ENCODE measurements around the gene SNAP47.
A peak's percentile ranks its signal among the peaks of the same experiment; 100 is the strongest.

The SNAP47 gene

DNA sequence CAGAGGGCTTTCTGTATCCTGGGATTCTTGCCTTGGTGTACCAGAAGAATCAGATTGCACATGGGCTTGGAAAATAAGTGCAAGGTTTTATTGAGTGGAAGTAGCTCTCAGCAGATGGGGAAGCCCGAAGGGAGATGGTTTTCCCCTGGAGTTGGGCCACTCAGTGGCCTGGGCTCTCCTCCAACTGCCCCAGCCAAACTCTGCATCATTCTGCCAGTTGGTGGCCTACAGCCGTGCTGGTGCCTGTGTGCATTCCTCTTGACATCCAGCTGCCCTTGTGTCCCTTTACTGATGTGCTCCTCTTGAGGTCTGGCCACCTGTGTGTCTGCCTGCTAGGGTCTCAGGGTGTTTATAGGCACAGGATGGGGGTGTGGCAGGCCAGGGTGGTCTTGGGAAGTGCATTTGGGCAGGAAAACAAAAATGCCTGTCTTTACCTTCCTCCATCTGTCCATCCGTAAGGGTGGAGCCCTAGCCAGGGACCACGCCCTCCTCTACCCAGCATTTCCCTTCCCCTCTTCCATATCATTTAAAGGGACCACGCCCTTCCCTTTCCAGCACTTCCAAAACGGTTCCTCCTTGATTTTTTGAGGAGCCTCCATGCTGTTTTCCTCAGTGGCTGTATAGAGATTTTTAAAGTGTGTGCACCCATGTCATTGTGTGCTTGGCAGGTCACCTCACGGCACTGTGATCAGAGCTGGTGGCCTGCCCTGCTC is 18.9 kb downstream of the SNAP47 start:
- peak; percentile 84 to 86 for DNase-seq

DNA sequence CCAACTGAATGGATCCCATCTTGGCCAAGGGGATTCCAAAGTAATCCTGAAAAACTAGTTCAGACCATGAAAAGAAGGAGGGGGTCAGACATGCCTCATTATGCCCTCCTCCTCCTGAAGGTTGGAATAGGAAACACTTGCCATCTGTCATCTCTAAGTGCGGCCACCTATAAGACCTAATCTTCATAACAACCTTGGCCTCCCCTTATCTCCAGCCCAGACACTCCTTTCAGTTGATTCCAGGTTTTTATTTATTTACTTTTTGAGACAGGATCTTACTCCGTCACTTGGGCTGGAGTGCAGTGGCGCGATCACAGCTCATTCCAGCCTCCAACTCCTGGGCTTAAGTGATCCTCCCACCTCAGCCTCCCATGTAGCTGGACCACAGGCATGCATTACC is 19.7 kb downstream of the SNAP47 start:
- DNase-seq = no peak

DNA sequence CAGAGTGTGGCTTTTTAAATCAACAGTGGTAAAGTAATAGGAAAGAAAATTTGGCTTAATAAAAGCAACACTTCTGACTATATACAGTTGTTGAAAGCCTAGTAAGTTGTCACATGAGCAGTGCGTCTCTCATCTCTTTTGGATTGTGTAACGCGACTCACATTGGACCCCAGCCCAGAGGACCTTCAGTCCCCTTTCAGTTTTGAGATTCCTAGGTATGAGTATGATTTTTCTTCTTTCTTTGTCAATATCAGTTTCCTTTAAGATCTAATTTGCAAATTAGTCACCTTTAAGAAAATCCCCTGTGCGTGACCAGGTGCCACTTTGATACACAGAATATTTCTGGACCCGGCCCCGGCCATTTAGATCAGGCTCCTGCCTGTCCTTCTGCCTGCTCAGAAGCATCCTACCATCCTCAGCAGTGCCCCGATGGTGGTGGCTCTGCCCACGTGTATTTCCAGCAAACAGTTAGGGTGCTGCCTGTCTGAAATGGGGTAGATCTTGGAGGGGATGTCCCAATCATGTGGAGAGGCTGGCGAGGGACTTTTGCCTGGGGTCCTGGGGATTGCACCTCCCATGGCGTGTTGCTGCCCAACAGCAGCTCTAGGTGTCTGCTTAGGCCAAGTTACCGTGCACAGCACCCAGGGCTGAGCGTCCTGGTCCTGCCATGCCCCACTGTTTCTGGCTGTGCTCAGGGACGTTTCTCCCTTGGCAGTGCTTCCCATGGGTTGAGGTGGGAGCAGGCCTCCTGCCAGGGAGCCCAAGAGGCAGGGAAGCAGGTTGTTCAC is 21.1 kb downstream of the SNAP47 start:
- no peak for DNase-seq

DNA sequence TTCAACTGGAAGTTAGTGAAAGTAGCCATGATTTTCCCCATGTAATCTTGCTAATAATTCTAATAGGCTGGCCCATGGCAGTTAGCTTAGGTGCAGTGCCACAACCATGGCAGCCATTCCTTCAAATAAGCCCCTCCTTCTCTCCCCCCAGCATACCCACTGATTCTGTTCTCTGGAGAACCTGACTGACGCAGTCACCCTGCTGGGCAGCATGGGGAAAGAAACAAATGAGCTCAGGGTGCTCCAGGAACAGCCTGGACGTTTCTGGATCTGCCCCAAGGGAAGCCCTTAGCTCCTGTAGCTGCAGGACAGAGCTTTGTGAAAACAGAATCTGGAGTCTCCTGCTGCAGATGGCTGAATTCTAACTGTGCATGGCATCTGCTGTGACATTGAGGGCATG is 22.5 kb downstream of the SNAP47 start:
- no peak for DNase-seq

DNA sequence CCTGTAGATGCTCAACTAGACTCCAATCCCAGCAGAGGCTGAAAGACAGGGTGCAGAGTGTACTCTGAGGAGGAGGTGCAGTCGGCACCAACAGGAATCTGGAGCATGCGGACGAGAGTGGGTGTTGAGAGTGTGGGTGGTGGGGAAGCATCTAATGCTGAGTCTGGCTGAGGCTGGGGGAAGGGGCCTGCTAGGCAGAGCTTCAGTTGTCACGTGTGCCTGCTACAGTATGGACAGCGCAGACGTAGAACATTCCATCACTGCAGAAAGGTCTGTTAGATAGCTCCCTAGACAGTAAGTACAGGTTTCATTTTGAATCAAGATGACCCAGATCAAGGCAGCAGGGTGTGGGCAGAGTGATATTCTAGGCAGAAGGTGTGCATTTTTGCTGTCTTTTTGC is 23.1 kb downstream of the SNAP47 start:
- no peak for DNase-seq

DNA sequence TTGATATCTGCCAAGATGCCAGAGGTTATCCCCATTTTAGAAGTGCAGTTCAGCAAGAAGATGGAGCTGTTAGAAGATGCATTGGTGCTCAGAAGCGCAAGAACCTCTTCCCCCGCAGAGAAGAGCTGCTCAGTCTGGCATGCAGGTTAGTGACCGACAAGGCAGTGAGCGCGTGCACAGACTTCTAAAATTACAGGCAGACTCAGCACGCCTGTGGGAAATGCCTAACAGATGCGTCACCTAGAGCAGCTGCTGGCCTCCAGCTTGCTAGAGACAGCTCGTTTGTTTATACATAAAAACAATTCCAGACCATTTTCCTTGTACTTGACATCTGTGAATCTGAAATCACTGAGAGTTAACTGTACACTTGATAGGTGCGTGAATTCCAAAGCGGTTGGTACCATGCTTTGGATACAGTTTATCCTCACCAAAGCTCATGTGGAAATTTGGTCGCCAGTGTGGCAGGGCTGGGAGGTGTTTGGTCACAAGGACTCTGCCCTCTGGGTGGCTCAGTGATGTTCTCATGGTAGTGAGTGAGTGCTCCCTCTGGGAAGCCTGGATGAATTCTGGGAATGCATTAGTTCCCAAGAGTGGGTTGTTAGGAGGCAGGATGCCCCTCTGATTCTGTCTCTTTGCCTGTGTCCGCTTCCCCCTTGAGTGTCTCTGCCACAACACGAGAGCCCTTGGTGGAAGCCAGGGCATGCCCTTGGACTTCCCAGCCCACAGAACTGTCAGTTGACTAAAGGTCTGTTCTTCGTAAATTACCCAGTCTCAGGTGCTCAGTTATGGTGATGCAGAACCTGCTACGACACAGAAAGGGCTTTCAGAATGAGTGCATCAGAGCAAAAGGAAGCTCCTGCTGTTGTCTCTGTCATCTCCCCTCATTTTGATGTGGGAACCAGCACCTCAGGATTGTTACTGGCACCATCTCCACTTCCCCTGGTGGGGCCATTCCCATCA is 24.4 kb downstream of the SNAP47 start:
- no peak for DNase-seq

DNA sequence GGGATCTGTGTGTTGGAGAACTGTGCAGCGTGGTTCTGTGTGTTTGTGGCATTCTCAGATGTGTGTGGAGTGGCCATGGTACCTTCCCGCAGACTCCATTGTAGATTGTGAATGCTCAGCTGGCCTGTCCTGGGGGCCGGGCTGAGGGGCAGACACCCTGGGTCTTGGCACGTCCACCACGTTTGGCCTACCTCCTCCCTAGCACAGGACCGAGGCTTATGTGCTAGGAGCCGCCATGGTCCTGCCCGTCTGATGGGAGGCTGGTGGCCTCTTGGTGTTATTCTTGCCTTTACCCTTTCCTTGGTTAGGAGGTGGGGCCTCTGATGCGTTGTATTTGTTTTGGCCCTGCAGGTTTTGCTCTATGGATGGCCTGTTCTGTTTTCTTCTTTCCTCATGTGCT is 25.1 kb downstream of the SNAP47 start:
- no peak for DNase-seq

DNA sequence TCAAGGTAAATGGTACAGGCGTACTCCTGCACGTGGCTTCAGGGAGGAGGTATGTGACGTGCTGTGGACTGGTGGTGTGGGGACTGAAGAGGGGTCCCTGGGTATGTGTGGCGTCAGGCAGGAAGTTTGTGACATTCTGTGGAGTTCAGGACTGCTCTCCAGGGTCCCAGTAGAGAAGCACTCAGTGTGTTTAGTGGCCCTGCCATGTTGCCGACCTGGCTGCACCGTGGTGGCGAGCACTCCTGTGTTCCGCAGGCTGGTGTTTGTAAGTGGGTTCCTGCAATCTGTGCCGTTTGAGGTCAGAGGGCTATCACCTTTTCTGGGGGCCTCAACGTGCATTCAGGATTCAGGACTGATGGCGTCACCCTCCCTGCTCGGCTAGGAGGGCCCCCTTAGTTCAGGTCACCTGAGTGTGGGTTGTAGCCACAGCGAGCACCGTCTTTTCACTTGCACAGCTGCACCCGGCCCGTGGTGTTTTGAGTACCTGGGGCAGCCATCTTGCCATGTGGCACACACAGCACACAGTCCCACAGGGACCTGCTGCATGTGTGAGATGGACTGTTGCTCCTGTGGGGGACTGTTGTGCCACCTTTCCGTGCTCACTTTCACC is 26.5 kb downstream of the SNAP47 start:
- no peak for DNase-seq

DNA sequence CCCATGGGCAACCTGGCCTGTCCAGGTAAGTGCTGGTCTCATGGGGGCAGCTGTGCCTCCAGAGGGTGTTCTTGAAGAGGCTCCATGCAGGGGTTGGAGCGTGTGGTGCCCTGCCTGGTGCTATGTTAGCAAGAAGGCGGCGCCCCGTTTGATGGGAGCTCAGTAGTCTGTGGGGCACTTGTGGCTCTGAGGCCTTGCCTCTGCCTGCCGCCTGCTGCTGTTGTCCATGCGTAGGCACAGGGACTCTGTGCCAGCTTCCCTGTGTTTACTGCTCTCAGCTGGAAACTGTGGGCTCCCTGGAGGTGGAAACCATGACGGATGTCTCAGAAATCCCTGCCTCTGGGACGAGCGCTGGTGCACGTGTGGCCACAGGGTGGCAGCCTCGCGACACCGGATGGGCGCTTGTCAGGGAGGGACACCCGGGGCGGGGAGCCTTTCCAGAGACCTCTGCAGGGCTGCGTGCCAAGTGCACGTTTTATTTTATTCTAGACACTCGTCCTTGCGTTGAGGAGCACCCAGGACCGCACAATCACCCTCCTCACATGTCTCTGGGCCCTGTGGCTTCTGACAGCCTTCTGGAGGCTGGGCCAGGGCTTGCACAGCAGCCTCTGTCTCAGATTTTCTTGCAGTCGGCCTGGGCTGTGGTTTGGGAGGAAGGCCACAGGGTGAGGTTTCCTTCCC is 27.1 kb downstream of the SNAP47 start:
- DNase-seq = peak; percentile 8 to 77

DNA sequence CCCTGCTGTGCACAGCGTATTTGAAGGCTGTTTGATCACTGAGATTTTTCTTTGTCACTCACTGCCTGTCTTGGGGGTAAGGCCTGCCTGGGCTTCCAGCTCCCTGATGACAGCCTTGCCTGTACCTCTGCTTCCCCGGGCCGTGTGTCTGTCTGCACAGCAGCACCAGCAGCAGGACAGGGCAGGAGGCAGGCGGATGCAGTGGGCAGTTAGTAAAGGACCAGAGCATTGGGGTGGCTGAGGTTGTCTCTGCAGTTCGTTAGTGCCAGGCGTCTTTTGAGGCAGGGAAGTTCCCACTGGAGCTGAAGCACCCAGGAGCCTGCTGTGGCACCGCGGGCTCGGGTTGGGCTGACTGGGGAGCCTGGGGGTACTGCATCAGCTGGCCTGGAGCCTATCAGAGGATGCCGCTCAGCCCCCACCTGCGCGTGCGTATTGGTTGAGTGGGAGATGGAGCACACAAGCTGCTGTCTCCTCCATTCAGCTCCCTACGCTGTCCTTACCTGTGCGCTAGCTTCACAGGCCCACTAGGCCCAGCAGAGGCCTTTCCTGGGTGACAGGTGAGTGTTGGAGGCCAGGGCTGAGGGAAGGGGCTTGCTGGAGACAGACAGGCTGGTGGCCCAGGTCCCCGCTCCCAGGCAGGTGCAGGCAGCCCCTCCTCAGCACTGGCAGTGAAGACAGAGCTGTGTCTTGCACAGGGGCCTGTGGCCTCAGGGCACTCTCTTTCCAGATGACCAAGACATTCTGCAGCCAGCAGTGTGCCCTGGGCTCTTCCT is 28.2 kb downstream of the SNAP47 start:
- no peak for DNase-seq

DNA sequence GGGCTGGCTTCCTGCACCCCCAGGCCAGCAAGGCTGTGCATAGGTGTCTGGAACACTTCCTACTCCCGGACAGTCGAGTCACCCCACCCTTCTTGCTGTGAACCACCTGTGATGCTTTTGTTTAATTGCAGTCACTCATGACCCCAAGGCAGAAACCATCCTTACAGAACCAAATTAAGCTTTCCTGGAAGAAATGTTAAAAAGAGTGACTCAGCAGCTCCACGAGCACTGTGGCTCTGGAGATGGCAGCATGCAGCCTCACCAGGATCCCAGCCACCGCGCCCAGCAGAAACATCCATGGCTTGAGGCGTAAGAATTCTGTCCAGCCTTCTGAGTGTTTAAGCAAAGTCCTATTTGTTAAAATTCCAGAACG is 28.8 kb downstream of the SNAP47 start:
- DNase-seq = no peak

DNA sequence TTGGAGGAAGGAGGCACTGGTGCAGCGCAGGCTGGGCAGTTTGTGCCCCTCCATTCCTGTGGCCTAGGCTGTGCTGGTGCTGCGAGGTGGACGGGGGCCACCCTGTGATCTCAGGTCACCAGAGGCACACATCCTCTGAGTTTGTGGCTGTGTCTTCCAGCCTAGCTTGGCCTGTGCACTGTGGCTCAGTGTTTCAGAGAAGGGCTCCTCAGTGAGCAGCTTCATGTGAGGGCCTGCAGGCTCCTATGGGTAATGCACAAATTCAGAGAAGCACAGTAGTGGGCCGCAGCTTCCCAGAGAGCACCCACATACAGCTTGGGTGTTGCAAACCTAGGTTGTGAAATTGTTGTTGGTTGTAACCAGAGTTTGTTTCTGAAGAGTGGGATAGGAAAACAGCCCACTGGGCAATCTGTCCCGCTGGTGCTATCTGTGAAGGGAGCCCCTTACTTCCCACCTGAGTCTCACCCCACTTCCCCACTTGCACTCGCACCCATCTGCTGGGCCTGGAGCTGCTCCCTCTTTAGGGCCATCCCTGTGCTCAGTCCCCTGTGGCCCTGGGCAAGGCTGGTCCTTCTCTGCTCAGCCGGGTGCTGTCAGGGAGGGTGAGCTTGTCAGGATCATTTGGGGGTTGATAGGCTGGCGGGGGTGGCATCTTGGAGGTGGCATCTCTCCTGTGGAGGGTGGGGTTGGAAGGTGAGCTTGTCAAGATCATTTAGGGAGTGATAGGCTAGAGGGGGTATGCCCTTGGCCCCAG is 30.2 kb downstream of the SNAP47 start:
- DNase-seq = no peak

DNA sequence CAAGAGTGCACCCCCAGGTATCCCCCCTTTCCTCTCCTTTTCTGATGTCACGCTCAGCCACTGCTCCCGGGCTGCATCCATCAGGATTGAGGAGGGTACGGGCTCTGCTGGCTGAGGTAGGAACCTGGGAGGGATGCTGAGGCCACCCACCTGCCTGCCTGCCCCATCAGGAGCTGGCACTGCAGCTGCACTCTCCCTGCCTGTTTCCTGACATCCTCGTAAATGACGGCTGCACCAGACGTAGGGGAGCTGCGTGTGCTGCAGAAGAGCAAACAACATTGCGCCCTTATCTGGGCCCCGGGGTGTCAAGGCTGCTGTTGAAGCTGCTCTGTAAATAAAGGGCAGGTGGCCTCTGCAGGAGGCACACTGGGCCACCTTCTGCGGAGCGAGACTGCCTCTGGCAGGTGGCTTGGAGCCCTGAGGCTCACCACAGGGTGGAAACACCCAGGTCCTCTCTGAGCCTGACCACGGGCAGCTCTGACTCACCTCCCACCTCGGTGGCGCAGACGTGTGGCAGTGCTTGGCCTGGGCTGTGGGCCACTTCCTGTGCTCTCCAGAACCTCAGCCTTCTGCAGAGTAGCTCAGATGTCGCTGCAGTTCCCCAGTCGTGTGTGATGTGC is 30.9 kb downstream of the SNAP47 start:
- no peak for DNase-seq

DNA sequence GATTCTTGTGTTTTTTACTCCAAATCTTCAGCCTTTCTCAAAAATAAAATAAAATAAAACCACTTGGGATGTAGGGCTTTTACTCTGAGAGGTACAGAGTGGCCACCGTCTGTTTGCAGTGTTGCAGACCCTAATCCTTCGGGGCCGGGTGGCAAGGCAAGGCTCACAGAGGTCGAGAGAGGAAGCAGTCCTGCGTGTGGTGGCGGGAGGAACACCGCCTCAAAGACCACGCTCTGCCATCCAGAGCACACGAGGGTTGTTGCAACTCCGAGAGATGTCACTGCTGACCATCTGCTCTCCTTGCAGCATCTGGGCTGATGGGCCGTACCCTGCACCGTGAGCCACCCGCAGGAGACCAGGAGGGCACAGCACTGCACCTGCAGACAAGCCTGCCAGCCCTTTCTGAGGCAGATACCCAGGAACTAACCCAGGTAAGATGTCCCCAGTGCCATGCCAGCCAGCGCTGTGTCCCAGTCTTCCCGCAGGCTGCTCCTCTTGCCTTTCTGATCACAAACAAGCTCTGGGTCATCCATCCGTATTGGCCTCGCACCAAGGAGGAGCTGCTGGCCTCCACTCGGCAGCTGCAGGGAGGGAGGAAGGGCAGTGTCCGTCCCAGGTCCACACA is 31.5 kb downstream of the SNAP47 start:
- no peak for DNase-seq

DNA sequence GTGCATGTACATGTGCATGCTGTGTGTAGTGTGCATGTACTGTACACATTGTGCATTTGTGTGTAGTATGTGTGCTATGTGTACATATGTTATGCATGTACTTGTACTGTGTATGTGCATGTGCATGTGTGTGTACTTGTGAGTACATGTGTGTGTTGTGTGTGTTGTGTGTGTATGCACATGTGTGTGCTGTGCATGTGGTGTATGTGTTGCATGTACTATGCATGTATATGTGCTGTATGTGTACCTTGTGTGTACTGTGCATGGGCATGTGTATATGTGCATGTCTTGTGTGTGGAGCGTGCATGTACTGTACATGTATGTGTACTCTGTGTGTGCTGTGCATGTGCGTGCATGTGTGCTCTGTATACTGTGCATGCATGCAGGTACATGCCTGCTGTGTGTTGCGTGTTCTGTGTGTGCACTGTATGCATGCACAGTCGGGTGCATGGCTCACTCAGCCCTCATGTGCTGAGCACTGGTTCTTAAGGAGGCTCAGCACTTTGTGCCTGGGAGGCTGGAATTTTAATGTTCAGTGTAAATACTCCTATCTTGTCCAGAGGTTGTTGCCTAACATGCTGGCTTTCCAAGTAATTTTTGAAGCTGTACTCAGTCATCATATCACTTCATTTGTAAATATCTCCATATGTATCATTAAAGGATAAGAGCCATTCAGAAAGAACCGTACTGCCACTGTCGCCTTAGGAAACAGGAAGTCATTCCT is 32.3 kb downstream of the SNAP47 start:
- DNase-seq = no peak

DNA sequence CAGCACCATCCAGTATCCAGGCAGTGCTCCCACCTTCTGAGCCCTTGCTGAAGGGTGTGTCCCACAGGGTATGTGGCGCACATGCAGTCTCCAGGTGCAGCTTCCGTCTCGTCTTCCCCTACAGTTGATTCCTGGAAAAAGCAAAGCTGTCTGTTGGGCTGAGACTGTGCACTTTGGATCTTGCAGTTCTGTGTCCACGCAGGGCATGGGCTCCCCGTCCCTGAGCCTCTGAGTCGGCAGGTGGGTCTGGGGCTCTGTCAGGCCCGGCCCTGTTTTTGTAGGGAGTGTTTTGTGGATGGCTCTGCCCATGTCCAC is 32.8 kb downstream of the SNAP47 start:
- DNase-seq = no peak

DNA sequence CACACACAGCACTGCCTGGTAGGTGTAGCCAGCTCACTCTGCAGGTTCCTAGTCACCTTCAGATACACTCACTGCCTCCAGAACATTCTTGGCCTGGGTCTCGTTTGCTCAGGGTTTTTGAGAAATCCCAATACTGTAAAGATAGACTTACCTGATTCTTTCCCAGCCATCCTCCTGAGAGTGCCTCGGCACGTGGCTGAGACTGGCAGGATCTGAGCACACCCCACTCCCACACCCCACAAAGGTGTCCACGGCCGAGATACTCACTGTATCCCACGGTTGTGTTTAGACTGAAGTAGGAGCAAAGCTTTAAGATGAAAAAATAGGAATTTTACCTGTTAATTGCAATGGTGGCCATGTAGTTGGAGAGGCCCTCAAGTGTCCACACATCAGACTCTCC is 33.4 kb downstream of the SNAP47 start:
- DNase-seq = no peak

DNA sequence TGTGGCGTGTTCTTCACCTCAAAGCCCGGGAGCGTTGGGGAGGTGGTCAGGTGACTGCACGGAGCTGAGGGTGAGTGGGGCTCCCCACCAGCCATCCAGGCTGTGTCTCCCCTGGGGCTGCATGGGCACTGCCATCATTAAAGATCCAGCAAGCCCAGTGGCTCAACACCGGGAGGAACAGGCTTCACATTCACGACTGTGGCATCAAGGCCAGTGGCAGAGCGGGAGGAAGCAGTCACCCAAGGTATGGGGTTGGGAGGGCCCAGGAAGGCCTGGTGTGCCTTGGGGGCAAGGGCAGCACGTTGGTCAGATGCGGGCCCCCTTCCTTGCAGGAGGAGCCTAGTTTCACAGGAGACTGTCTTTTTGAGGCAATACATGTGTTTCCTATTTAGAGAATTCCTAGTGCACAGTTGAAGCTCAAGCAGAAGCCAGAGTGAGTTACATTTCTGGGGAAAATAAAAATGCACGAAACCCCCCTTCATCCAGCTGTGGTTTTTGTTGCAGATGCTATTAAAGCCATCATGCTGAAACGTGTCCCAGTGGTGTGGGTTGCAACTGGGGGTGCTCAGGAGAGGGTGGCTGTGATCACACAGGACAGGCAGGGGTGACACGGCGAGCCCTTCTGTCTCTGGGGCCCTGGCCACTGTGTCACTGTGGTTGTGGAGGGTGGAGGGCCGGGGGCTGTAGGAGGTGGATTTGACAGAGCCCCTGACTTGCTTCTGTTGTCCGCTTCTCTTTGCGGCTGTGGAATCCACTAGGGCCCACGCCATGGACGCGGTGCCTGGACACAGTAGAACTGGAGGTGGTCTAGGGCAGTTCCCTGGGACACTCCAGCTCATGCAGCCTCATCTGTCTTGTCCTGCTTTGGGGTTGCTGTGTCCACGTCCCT is 34.1 kb downstream of the SNAP47 start:
- no peak for DNase-seq

All from NCI-H446 (cell line).